Gastrocnemius medialis (tissue), 4 donors: ENCODE measurements around the gene ACTR3.

Source experiments
- POLR2A ChIP-seq, 2 donors: fragments of 450-650 bp; IDR thresholded peaks; one replicate each; pipeline ENCODE4 v1.6.1; 2017; ENCODE audit warnings: antibody characterized with exemption in 2 of 2, mild to moderate bottlenecking in 2 of 2, moderate library complexity in 2 of 2
- TF ChIP-seq, protein P1 (sequence below), 5 experiments: fragments of 450-650 bp in 3 of 5; fragments of 200-600 bp in 2 of 5; sonication (generic) in 2 of 5; IDR thresholded peaks in 4 of 5; conservative IDR thresholded peaks in 1 of 5; 1 replicate in 4 of 5; 2 replicates in 1 of 5; pipeline ENCODE4 v1.5.1; 2016 to 2019; ENCODE audit warnings: antibody characterized with exemption in 5 of 5, mild to moderate bottlenecking in 3 of 5, moderate library complexity in 3 of 5

DNA sequence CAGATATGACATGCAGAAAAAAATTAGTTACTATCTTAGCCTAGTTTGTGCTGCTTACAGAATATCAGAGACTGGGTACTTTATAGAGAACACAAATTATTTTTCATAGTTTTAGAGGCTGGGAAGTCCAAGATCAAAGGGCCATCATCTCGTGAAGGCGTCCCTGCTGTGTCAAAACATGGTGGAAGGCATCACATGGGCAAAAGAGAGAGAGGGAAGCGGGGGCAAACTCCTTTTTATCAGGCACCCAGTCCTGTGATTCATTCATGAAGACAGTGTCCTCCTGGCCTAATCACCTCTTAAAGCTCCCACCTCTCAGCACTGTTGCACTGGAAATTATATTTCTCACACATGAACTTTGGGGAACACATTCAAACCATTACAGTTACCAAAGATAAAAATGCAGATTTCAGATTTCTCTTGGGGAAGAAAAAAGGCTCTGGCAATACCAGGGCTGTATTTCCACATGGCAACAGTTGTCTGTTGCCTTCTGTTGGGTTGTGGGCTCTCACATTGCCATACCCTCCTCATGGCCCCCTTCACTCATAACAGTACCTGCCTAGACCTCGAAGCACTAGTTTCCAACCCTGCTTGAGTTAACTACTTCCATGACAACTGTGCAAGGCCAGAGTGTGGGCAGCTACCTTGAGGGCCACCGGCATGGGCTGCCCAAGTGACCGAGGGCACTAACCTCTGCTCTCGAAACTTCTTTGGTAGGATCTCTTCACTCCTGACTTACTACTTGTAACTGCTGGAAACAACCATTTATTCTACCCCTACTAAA, 2.7 kb upstream of the ACTR3 start:
- TF ChIP-seq, protein P1, sequence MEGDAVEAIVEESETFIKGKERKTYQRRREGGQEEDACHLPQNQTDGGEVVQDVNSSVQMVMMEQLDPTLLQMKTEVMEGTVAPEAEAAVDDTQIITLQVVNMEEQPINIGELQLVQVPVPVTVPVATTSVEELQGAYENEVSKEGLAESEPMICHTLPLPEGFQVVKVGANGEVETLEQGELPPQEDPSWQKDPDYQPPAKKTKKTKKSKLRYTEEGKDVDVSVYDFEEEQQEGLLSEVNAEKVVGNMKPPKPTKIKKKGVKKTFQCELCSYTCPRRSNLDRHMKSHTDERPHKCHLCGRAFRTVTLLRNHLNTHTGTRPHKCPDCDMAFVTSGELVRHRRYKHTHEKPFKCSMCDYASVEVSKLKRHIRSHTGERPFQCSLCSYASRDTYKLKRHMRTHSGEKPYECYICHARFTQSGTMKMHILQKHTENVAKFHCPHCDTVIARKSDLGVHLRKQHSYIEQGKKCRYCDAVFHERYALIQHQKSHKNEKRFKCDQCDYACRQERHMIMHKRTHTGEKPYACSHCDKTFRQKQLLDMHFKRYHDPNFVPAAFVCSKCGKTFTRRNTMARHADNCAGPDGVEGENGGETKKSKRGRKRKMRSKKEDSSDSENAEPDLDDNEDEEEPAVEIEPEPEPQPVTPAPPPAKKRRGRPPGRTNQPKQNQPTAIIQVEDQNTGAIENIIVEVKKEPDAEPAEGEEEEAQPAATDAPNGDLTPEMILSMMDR (IDR thresholded peaks at IDR 0.05 in 4 of 5, conservative IDR thresholded peaks at IDR 0.05 in 1 of 5): no peak
- no peak for TF ChIP-seq POLR2A (IDR thresholded peaks at IDR 0.05)
